ENCODE data around the gene FSTL4.

DNA sequence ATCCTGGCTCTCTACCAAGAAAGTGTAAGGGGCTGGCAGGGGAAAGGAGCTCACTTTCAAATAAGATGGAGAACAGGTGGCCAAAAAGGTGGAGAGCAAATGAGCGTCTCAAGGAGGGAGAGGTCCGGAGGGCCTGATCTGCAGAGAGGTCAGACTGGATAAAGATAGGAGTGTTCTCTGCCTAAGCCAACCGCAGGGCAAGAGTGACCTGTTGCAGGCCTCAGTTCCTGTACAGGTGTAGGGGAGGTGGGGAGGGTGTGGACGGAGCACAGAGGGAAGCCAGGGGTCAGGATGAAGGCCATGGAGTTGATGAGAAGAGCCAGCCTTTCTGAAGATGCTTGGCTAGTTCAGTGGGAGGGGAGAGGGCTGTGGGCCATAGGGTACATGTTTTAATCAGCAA is 320.8 kb downstream of the FSTL4 start:
- TF ChIP-seq CTCF (IDR thresholded peaks at IDR 0.05) (no peak), POLR2A (IDR thresholded peaks at IDR 0.05; ENCODE audit: low read depth) (no peak), POLR2AphosphoS5 (IDR thresholded peaks at IDR 0.05) (no peak), EP300 (IDR thresholded peaks at IDR 0.05) (no peak)
